Prostate gland (tissue), 2 donors: ENCODE results near the gene MBOAT2. TPM values are rescaled to one million over a fixed set of nuclear protein-coding genes. Genes with fewer than 3 reads are reported as not detected.

Experiments used
- DNase-seq: peaks from one replicate; pipeline ENCODE4 v3.0.0-alpha.2; 2019; ENCODE audit warnings: low spot score
- H3K27ac ChIP-seq, 2 donors: fragments of 200-600 bp; sonication (generic); 2 replicates each; pipeline ENCODE4 v1.5.1; 2017 to 2019
- H3K27me3 ChIP-seq: fragments of 200-600 bp; sonication (generic); replicated peaks from 2 replicates; pipeline ENCODE4 v1.5.1; 2019; ENCODE audit not compliant: insufficient read depth
- H3K36me3 ChIP-seq, 2 donors: fragments of 200-600 bp; sonication (generic); 1 replicate in 1 of 2; 2 replicates in 1 of 2; pipeline versions ENCODE4 v1.5.1 to v1.8.1; 2017 to 2019
- H3K4me1 ChIP-seq: fragments of 200-600 bp; sonication (generic); replicated peaks from 2 replicates; pipeline ENCODE4 v1.5.1; 2019
- H3K4me3 ChIP-seq, 2 donors: fragments of 200-600 bp; sonication (generic); 2 replicates each; pipeline ENCODE4 v1.5.1; 2017 to 2019
- H3K9me3 ChIP-seq: fragments of 200-600 bp; sonication (generic); 2 replicates; pipeline ENCODE4 v1.5.1; 2017
- CTCF ChIP-seq, 4 experiments: fragments of 200-600 bp in 2 of 4; fragments of 450-650 bp in 2 of 4; sonication (generic) in 2 of 4; IDR thresholded peaks; 1 replicate in 3 of 4; 2 replicates in 1 of 4; pipeline ENCODE4 v1.5.1; 2016 to 2019; ENCODE audit warnings: antibody characterized with exemption in 4 of 4, mild to moderate bottlenecking in 2 of 4, moderate library complexity in 2 of 4
- POLR2A ChIP-seq: fragments of 450-650 bp; IDR thresholded peaks from one replicate; pipeline ENCODE4 v1.6.1; 2016; ENCODE audit warnings: antibody characterized with exemption, mild to moderate bottlenecking
- POLR2AphosphoS5 ChIP-seq: sonication (generic); formaldehyde crosslinking; IDR thresholded peaks from one replicate; pipeline ENCODE4 v1.6.1; 2017; ENCODE audit warnings: antibody characterized with exemption
- WGBS: methylation state at CpG from one replicate; pipeline ENCODE4 v1.1.5; 2018; 5-methylcytosine and 5-hydroxymethylcytosine counted together
- intact Hi-C: fragments of 100-400 bp; cut with DNase I; formaldehyde crosslinking; loops from one replicate; pipeline ENCODE4 v1.14.2; 2022
- total RNA-seq, 2 donors: library from RNA; depleted of rRNA; stranded (reverse); fragments of >200 nt; gene quantifications; one replicate each; pipeline ENCODE4 v1.1.0, GENCODE V29; 2016

Gene MBOAT2
- total RNA-seq, 2 donors from 2014 or later, result 20.3 to 40.2 TPM

- 98% methylated on average over 3 of the region's 3 CpGs for WGBS
- H3K27me3 ChIP-seq, result no peaks in the 10 kb centered on the region
- no peaks in the 10 kb centered on the region for H3K4me1 ChIP-seq
- intact Hi-C loops, result no loop called here
- no peak overlapping the region for H3K27ac ChIP-seq
- no peaks in the 10 kb centered on the region for H3K9me3 ChIP-seq
- TF ChIP-seq POLR2AphosphoS5 (no peak), CTCF (IDR thresholded peaks at IDR 0.05) (no peak), POLR2A (no peak)
- H3K4me3 ChIP-seq, result no peak overlapping the region
- DNase-seq, result no peak
- no peaks in the 10 kb centered on the region for H3K36me3 ChIP-seq
Measured at GRCh38 chr2:8855010-8855409, 148.5 kb downstream of the MBOAT2 start.

GRCh38 chr2:8853426-8853825 lies 150.1 kb downstream of the MBOAT2 start:
- no peak for DNase-seq
- H3K4me1 ChIP-seq, result no peaks in the 10 kb centered on the region
- no peak overlapping the region for H3K27ac ChIP-seq
- 92% methylated on average over 4 of the region's 4 CpGs for WGBS
- H3K9me3 ChIP-seq, result no peaks in the 10 kb centered on the region
- H3K36me3 ChIP-seq, result no peaks in the 10 kb centered on the region
- H3K4me3 ChIP-seq, result no peak overlapping the region
- no peaks in the 10 kb centered on the region for H3K27me3 ChIP-seq
- TF ChIP-seq CTCF (IDR thresholded peaks at IDR 0.05) (no peak), POLR2AphosphoS5 (no peak), POLR2A (no peak)
- intact Hi-C loops, result no loop called here

GRCh38 chr2:8851811-8852560 lies 151.5 kb downstream of the MBOAT2 start:
- Histone ChIP-seq H3K27ac (no peak overlapping the region), H3K27me3 (no peaks in the 10 kb centered on the region), H3K9me3 (no peaks in the 10 kb centered on the region), H3K4me3 (no peak overlapping the region), H3K4me1 (no peaks in the 10 kb centered on the region), H3K36me3 (no peaks in the 10 kb centered on the region)
- TF ChIP-seq CTCF (IDR thresholded peaks at IDR 0.05), result no peak
- DNase-seq, result no peak
- intact Hi-C loops, result no loop called here
- 64% methylated on average over 10 of the region's 10 CpGs for WGBS

- no peaks in the 10 kb centered on the region for H3K27me3 ChIP-seq
- H3K4me1 ChIP-seq, result no peaks in the 10 kb centered on the region
- DNase-seq, result no peak
- no peak overlapping the region for H3K27ac ChIP-seq
- H3K4me3 ChIP-seq, result no peak overlapping the region
- no peaks in the 10 kb centered on the region for H3K36me3 ChIP-seq
- TF ChIP-seq POLR2A (no peak), POLR2AphosphoS5 (no peak), CTCF (IDR thresholded peaks at IDR 0.05) (no peak)
- intact Hi-C loops, result no loop called here
- H3K9me3 ChIP-seq, result no peaks in the 10 kb centered on the region
- 80% methylated on average over 8 of the region's 8 CpGs for WGBS
Measured at GRCh38 chr2:8850845-8851487, 152.5 kb downstream of the MBOAT2 start.

GRCh38 chr2:8849327-8849726 lies 154.2 kb downstream of the MBOAT2 start:
- H3K9me3 ChIP-seq, result no peaks in the 10 kb centered on the region
- no peak for DNase-seq
- H3K36me3 ChIP-seq, result no peaks in the 10 kb centered on the region
- no peaks in the 10 kb centered on the region for H3K4me1 ChIP-seq
- no peak overlapping the region for H3K27ac ChIP-seq
- H3K27me3 ChIP-seq, result no peaks in the 10 kb centered on the region
- no peak overlapping the region for H3K4me3 ChIP-seq
- TF ChIP-seq POLR2A (no peak), POLR2AphosphoS5 (no peak), CTCF (IDR thresholded peaks at IDR 0.05) (no peak)
- intact Hi-C loops, result no loop called here
- 62% methylated on average over 4 of the region's 4 CpGs for WGBS
